Natural killer cell (primary cell): ENCODE results near the gene ABCD1. TPM values are rescaled to one million over a fixed set of nuclear protein-coding genes. Genes with fewer than 3 reads are reported as not detected.
A peak's percentile ranks its signal among the peaks of the same experiment; 100 is the strongest.

Source experiments
- ATAC-seq, 3 donors: fragments of 150-1000 bp in 2 of 3; fragments of 200-7000 bp in 1 of 3; cut with Tn5 transposase; 1 replicate in 1 of 3; 2 replicates in 2 of 3; pipeline ENCODE4 v1.10.0; 2021; ENCODE audit warnings: mild to moderate bottlenecking in 2 of 3, moderate library complexity in 2 of 3
- DNase-seq, 2 donors: peaks; one replicate each; pipeline versions ENCODE4 v3.0.0 to v3.0.0-alpha.2; 2013 to 2021; ENCODE audit warnings: mixed read lengths in 1 of 2
- H3K27ac ChIP-seq: one replicate; pipeline ENCODE4 v1.5.1; 2013; ENCODE audit warnings: mild to moderate bottlenecking, low read length
- H3K27me3 ChIP-seq: one replicate; pipeline ENCODE4 v1.6.1; 2013; ENCODE audit warnings: low read length; ENCODE audit not compliant: control insufficient read depth, insufficient read depth
- H3K36me3 ChIP-seq: one replicate; pipeline ENCODE4 v1.6.1; 2013; ENCODE audit warnings: low read length; ENCODE audit not compliant: control insufficient read depth, insufficient read depth
- H3K4me1 ChIP-seq: one replicate; pipeline ENCODE4 v1.6.1; 2013; ENCODE audit warnings: low read length; ENCODE audit not compliant: control insufficient read depth, insufficient read depth
- H3K4me3 ChIP-seq: one replicate; pipeline ENCODE4 v1.5.1; 2013; ENCODE audit warnings: low read length
- H3K9me3 ChIP-seq: one replicate; pipeline ENCODE4 v1.6.1; 2013; ENCODE audit warnings: low read length; ENCODE audit not compliant: control insufficient read depth, insufficient read depth
- H3K27ac Mint-ChIP-seq, 2 donors: one replicate each; pipeline ENCODE4 v1.8.0; 2022; ENCODE audit warnings: mild to moderate bottlenecking in 2 of 2, mixed read lengths in 2 of 2, moderate library complexity in 1 of 2
- H3K27me3 Mint-ChIP-seq, 2 donors: one replicate each; pipeline ENCODE4 v1.8.0; 2022; ENCODE audit warnings: low read depth in 2 of 2, mixed read lengths in 2 of 2
- H3K36me3 Mint-ChIP-seq: one replicate; pipeline ENCODE4 v1.8.0; 2022; ENCODE audit warnings: mixed read lengths
- H3K4me1 Mint-ChIP-seq, 2 donors: one replicate each; pipeline ENCODE4 v1.8.0; 2022; ENCODE audit warnings: mixed read lengths in 2 of 2
- H3K4me3 Mint-ChIP-seq: one replicate; pipeline ENCODE4 v1.8.0; 2022; ENCODE audit warnings: mild to moderate bottlenecking, moderate library complexity, mixed read lengths
- H3K9me3 Mint-ChIP-seq, 2 donors: one replicate each; pipeline ENCODE4 v1.8.0; 2022; ENCODE audit warnings: mixed read lengths in 2 of 2
- WGBS: methylation state at CpG from one replicate; pipeline ENCODE4 v1.1.7; 2013; ENCODE audit warnings: missing lambda C conversion rate; ENCODE audit not compliant: insufficient coverage; 5-methylcytosine and 5-hydroxymethylcytosine counted together
- intact Hi-C: fragments of 100-400 bp; cut with micrococcal nuclease; formaldehyde crosslinking; loops from one replicate; pipeline ENCODE4 v1.14.2; 2022
- total RNA-seq, 4 donors: library from RNA; stranded (reverse); fragments of 120-200 nt in 1 of 4; gene quantifications; one replicate each; pipeline versions ENCODE4 v1.2.3 to v1.2.4, GENCODE V29; 2013 to 2022
- TF ChIP-seq, protein P1 (sequence below): fragments of 200-600 bp; IDR thresholded peaks from one replicate; pipeline ENCODE4 v1.8.0; 2022; ENCODE audit warnings: antibody characterized with exemption

Gene ABCD1
- total RNA-seq, 3 donors from 2014 or later (not counting 1 experiment from before 2014, with no cell fraction given) = 12.2 to 13.9 (median 13.8) TPM

DNA sequence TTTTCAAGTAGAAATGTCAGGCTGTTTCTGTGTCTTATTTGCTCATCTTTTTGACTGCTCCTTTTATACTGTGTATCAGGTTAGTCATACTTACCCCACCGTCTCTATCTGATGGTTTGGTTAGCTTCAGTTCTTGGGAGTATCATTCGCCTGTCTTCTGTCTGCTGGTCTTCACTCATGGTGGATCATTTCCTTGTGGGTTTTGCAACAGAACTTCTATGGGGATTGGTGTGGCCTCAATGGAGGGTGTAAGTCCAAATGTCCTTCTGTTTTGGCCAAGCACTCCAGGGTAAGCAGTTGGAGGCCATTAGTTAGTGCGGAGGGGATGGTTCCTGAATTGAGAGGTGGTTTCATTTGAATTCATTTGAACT is 7.2 kb downstream of the ABCD1 start:
- H3K9me3 ChIP-seq = no peaks in the 10 kb centered on the region
- TF ChIP-seq, protein P1, sequence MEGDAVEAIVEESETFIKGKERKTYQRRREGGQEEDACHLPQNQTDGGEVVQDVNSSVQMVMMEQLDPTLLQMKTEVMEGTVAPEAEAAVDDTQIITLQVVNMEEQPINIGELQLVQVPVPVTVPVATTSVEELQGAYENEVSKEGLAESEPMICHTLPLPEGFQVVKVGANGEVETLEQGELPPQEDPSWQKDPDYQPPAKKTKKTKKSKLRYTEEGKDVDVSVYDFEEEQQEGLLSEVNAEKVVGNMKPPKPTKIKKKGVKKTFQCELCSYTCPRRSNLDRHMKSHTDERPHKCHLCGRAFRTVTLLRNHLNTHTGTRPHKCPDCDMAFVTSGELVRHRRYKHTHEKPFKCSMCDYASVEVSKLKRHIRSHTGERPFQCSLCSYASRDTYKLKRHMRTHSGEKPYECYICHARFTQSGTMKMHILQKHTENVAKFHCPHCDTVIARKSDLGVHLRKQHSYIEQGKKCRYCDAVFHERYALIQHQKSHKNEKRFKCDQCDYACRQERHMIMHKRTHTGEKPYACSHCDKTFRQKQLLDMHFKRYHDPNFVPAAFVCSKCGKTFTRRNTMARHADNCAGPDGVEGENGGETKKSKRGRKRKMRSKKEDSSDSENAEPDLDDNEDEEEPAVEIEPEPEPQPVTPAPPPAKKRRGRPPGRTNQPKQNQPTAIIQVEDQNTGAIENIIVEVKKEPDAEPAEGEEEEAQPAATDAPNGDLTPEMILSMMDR = no peak

DNA sequence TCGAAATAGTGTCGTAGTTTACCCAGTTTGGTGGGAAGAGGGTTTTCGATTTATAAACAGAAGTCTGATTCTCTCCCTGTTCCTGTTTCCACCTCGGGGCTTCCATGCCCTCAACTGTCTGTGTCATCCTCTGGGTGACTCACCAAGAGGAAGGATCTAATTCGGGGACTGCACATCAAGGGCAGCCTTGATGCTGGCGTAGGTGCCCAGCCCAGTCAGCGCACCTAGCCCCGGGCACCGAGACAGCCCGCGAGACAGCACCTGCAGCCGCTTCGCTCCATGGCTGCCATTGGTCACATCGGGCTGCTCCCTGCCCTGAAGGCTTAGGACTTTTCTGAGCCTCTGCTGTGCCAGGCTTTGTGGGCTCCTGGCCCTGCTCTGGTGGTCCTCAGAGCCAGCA is 7.7 kb downstream of the ABCD1 start:
- WGBS = 88% methylated on average over 13 of the region's 14 CpGs
- H3K9me3 Mint-ChIP-seq = no peaks in the 10 kb centered on the region

More for the DNA sequence above, 7.2 kb downstream of the ABCD1 start:
- Mint-ChIP-seq H3K27ac (peak overlapping the region in 1 of 2 donors; percentile 39), H3K4me3 (no peak overlapping the region), H3K27me3 (no peaks in the 10 kb centered on the region), H3K9me3 (no peaks in the 10 kb centered on the region), H3K4me1 (peaks cover 21 to 32% of the 10 kb centered on the region in 2 donors), H3K36me3 (no peaks in the 10 kb centered on the region)
- H3K4me1 ChIP-seq = peaks cover 26% of the 10 kb centered on the region
- WGBS = 87% methylated on average over 3 of the region's 3 CpGs
- ATAC-seq = no peak
- H3K27ac ChIP-seq = peak overlapping the region; percentile 24
- DNase-seq = no peak
- intact Hi-C loops = no loop called here
- H3K4me3 ChIP-seq = no peak overlapping the region
- no peaks in the 10 kb centered on the region for H3K27me3 ChIP-seq
- peaks cover 9% of the 10 kb centered on the region for H3K36me3 ChIP-seq

DNA sequence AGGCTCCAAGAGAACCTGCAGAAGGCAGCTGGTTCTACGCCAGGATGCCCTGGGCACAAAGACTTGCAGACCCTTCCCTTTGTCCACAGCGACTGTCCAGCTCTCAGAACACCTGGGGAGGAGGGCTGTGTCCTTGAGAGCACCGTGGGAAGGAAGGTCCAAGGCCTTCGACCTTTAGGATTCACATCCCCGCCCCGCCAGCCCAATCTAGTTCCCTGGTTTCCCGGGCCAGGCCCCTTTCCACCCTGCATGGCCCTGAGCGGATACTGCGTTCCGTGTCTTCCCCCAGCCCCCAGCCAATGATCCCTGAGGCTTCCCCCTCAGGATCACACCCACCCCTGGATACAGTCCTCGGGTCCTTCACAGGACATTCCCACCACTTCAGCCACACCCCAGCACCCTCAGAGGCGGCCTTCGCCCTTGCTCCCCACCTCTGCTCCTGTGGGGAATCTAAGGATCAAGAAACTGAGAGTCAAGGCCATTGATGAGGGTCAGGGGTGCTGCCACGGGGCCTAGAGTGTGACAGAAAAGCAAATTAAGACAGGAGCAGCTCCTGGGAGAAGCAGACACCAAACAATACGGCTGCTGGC is 9.1 kb downstream of the ABCD1 start:
- no peak for ATAC-seq
- Mint-ChIP-seq H3K27me3 (no peaks in the 10 kb centered on the region), H3K4me1 (peaks cover 10 to 21% of the 10 kb centered on the region in 2 donors), H3K27ac (no peak overlapping the region), H3K4me3 (no peak overlapping the region), H3K9me3 (no peaks in the 10 kb centered on the region), H3K36me3 (no peaks in the 10 kb centered on the region)
- H3K27ac ChIP-seq = no peak overlapping the region
- H3K36me3 ChIP-seq = peaks cover 11% of the 10 kb centered on the region
- DNase-seq = no peak
- H3K9me3 ChIP-seq = no peaks in the 10 kb centered on the region
- TF ChIP-seq, protein P1 = no peak
- peaks cover 7% of the 10 kb centered on the region for H3K4me1 ChIP-seq
- intact Hi-C loops = no loop called here
- WGBS = 92% methylated on average over 12 of the region's 15 CpGs
- no peak overlapping the region for H3K4me3 ChIP-seq
- no peaks in the 10 kb centered on the region for H3K27me3 ChIP-seq

More for the DNA sequence above, 7.7 kb downstream of the ABCD1 start:
- no peaks in the 10 kb centered on the region for H3K36me3 Mint-ChIP-seq
- Histone ChIP-seq H3K36me3 (peaks cover 11% of the 10 kb centered on the region), H3K4me1 (peaks cover 21% of the 10 kb centered on the region), H3K27me3 (no peaks in the 10 kb centered on the region), H3K27ac (no peak overlapping the region), H3K9me3 (no peaks in the 10 kb centered on the region), H3K4me3 (no peak overlapping the region)
- no peak overlapping the region for H3K4me3 Mint-ChIP-seq
- no peak overlapping the region for H3K27ac Mint-ChIP-seq
- DNase-seq = no peak
- peaks cover 15 to 26% of the 10 kb centered on the region in 2 donors for H3K4me1 Mint-ChIP-seq
- ATAC-seq = no peak
- intact Hi-C loops = no loop called here
- TF ChIP-seq, protein P1 = no peak
- no peaks in the 10 kb centered on the region for H3K27me3 Mint-ChIP-seq

DNA sequence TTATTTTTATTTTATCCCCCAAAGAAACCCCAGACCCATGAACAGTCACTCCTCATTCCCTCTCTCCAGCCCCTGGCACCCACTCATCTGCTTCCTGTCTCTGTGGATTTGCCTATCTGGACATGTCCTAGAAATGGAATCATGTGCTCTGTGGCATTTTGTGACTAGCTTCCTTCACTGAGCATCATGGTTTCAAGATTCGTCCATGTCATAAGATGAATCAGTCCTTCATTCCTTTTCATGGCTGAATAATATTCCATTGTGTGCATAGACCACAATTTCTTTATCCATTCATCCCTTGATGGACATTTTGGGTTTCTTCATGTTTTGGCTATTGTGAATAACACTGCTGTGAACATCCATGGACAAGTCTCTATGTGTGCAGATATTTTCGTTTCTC is 10.2 kb downstream of the ABCD1 start:
- peaks cover 10 to 21% of the 10 kb centered on the region in 2 donors for H3K4me1 Mint-ChIP-seq
- H3K27ac Mint-ChIP-seq = peak overlapping the region in 1 of 2 donors; percentile 22
- no peak overlapping the region for H3K4me3 Mint-ChIP-seq
- H3K27me3 ChIP-seq = no peaks in the 10 kb centered on the region
- WGBS = 91% methylated on average over 2 of the region's 2 CpGs
- intact Hi-C loops = no loop called here
- no peak overlapping the region for H3K27ac ChIP-seq
- no peaks in the 10 kb centered on the region for H3K9me3 ChIP-seq
- H3K9me3 Mint-ChIP-seq = no peaks in the 10 kb centered on the region
- H3K4me3 ChIP-seq = no peak overlapping the region
- no peaks in the 10 kb centered on the region for H3K27me3 Mint-ChIP-seq
- DNase-seq (no peak), ATAC-seq (no peak)
- TF ChIP-seq, protein P1 = no peak
- H3K36me3 ChIP-seq = peaks cover 8% of the 10 kb centered on the region
- H3K36me3 Mint-ChIP-seq = no peaks in the 10 kb centered on the region
- peaks cover 7% of the 10 kb centered on the region for H3K4me1 ChIP-seq
